Common myeloid progenitor, CD34-positive (primary cell): ENCODE results near the gene PPM1H.
A peak's percentile ranks its signal among the peaks of the same experiment; 100 is the strongest.

ENCODE experiments used
- CTCF ChIA-PET: fragments of 350-600 bp; sonication (Branson Sonifier 250); formaldehyde crosslinking; loops from one replicate; lab custom pipeline; 2021; ENCODE audit warnings: antibody characterized with exemption; lab: Charles Lee
- POLR2A ChIA-PET: fragments of 350-600 bp; sonication (Branson Sonifier 250); formaldehyde crosslinking; loops from one replicate; lab custom pipeline; 2021; ENCODE audit warnings: antibody characterized with exemption; lab: Charles Lee
- DNase-seq, 3 donors: peaks; one replicate each; pipeline versions ENCODE4 v3.0.0 to v3.0.0-alpha.2; 2013
- H3K27ac ChIP-seq, 2 experiments: 1 replicate in 1 of 2; 2 replicates in 1 of 2; pipeline ENCODE4 v1.7.0; 2013; ENCODE audit warnings: inconsistent platforms in 2 of 2, low read length in 2 of 2, mild to moderate bottlenecking in 2 of 2, low read depth in 1 of 2, moderate library complexity in 1 of 2; ENCODE audit not compliant: severe bottlenecking in 2 of 2, insufficient read depth in 1 of 2, poor library complexity in 1 of 2
- H3K27me3 ChIP-seq, 5 experiments: replicated peaks in 2 of 5; 1 replicate in 3 of 5; 2 replicates in 2 of 5; pipeline versions ENCODE4 v1.6.1 to v1.7.0; 2013; ENCODE audit warnings: low read length in 4 of 5, mild to moderate bottlenecking in 2 of 5, moderate library complexity in 2 of 5, inconsistent platforms in 1 of 5; ENCODE audit not compliant: insufficient read depth in 5 of 5, control insufficient read depth in 4 of 5
- H3K36me3 ChIP-seq, 4 experiments: 1 replicate in 2 of 4; 2 replicates in 2 of 4; pipeline versions ENCODE4 v1.6.1 to v1.7.0; 2013; ENCODE audit warnings: low read length in 3 of 4, control low read depth in 1 of 4, mild to moderate bottlenecking in 1 of 4; ENCODE audit not compliant: control insufficient read depth in 4 of 4, insufficient read depth in 4 of 4
- H3K4me1 ChIP-seq, 4 experiments: 1 replicate in 3 of 4; 2 replicates in 1 of 4; pipeline versions ENCODE4 v1.6.1 to v1.7.1; 2013; ENCODE audit warnings: low read length in 3 of 4, mild to moderate bottlenecking in 3 of 4, control low read depth in 1 of 4, inconsistent platforms in 1 of 4, moderate library complexity in 1 of 4; ENCODE audit not compliant: control insufficient read depth in 4 of 4, insufficient read depth in 4 of 4; ENCODE audit errors: control extremely low read depth in 1 of 4
- H3K4me3 ChIP-seq, 7 experiments: 1 replicate in 4 of 7; 2 replicates in 3 of 7; pipeline versions ENCODE4 v1.5.1 to v1.7.0; 2013; ENCODE audit warnings: mild to moderate bottlenecking in 7 of 7, low read length in 6 of 7, moderate library complexity in 6 of 7, inconsistent platforms in 2 of 7, low read depth in 2 of 7, control low read depth in 1 of 7; ENCODE audit not compliant: insufficient read depth in 4 of 7, control insufficient read depth in 1 of 7; ENCODE audit errors: extremely low read depth in 1 of 7
- H3K9me3 ChIP-seq, 5 experiments: 1 replicate in 4 of 5; 2 replicates in 1 of 5; pipeline versions ENCODE4 v1.6.1 to v1.7.1; 2013; ENCODE audit warnings: low read length in 4 of 5, mild to moderate bottlenecking in 2 of 5, inconsistent platforms in 1 of 5, low read depth in 1 of 5, moderate library complexity in 1 of 5; ENCODE audit not compliant: control insufficient read depth in 4 of 5, insufficient read depth in 2 of 5; ENCODE audit errors: control extremely low read depth in 1 of 5
- WGBS: methylation state at CpG from one replicate; pipeline ENCODE4 v1.1.5; 2013; ENCODE audit not compliant: insufficient coverage; 5-methylcytosine and 5-hydroxymethylcytosine counted together

PPM1H gene

GRCh38 chr12:62604373-62604772 lies 330.6 kb downstream of the PPM1H start:
- Histone ChIP-seq H3K4me1 (peaks cover 18 to 34% (median 22%) of the 10 kb centered on the region in 4 experiments), H3K36me3 (peaks cover 0 to 2% (median 0%) of the 10 kb centered on the region in 4 experiments), H3K4me3 (peak overlapping the region in 6 of 7 experiments; percentile 88 to 94 (median 92)), H3K27ac (peak overlapping the region in 1 of 2 experiments; percentile 99), H3K9me3 (no peaks in the 10 kb centered on the region), H3K27me3 (no peaks in the 10 kb centered on the region)
- CTCF ChIA-PET: interaction anchor here (1.0 to 2.8 kb wide), 2 partner anchors 11 to 191 kb away, joined by 3 to 23 read pairs; no protein-coding TSS in a partner anchor
- WGBS: no CpG with 5 or more reads among the region's 1 CpG
- DNase-seq: peak in 1 of 3 donors; percentile 10
- POLR2A ChIA-PET: interaction anchor here (0.7 to 1.6 kb wide), 2 partner anchors 38 to 307 kb away, joined by 4 to 5 read pairs; no protein-coding TSS in a partner anchor

GRCh38 chr12:62603811-62604098 lies 331.2 kb downstream of the PPM1H start:
- Histone ChIP-seq H3K4me1 (peaks cover 18 to 35% (median 22%) of the 10 kb centered on the region in 4 experiments), H3K27me3 (no peaks in the 10 kb centered on the region), H3K4me3 (peak overlapping the region; percentile 77 to 94 (median 92)), H3K9me3 (no peaks in the 10 kb centered on the region), H3K36me3 (peaks cover 0 to 2% (median 0%) of the 10 kb centered on the region in 4 experiments), H3K27ac (peak overlapping the region; percentile 99)
- 0% methylated on average over 10 of the region's 14 CpGs for WGBS
- CTCF ChIA-PET: interaction anchor here (0.5 to 2.8 kb wide), 4 partner anchors 12 to 475 kb away, joined by 3 to 23 read pairs (median 4); no protein-coding TSS in a partner anchor
- POLR2A ChIA-PET: interaction anchor here (0.7 to 1.6 kb wide), 4 partner anchors 11 to 308 kb away, joined by 4 to 6 read pairs (median 6); no protein-coding TSS in a partner anchor
- DNase-seq: no peak

GRCh38 chr12:62603061-62603810 lies 331.7 kb downstream of the PPM1H start:
- Histone ChIP-seq H3K27me3 (no peaks in the 10 kb centered on the region), H3K4me3 (peak overlapping the region; percentile 77 to 94 (median 92)), H3K36me3 (peaks cover 0 to 2% (median 0%) of the 10 kb centered on the region in 4 experiments), H3K27ac (peak overlapping the region; percentile 99), H3K4me1 (peaks cover 18 to 35% (median 22%) of the 10 kb centered on the region in 4 experiments), H3K9me3 (no peaks in the 10 kb centered on the region)
- under 1% methylated on average over 62 of the region's 94 CpGs for WGBS
- DNase-seq: peak; percentile 91 to 95 (median 93)
- POLR2A ChIA-PET: interaction anchor here (0.6 to 1.6 kb wide), 13 partner anchors 9 to 550 kb away, joined by 3 to 6 read pairs (median 5); no protein-coding TSS in a partner anchor
- CTCF ChIA-PET: interaction anchor here (0.5 to 2.8 kb wide), 7 partner anchors 10 to 476 kb away, joined by 3 to 23 read pairs (median 4); no protein-coding TSS in a partner anchor

DNA sequence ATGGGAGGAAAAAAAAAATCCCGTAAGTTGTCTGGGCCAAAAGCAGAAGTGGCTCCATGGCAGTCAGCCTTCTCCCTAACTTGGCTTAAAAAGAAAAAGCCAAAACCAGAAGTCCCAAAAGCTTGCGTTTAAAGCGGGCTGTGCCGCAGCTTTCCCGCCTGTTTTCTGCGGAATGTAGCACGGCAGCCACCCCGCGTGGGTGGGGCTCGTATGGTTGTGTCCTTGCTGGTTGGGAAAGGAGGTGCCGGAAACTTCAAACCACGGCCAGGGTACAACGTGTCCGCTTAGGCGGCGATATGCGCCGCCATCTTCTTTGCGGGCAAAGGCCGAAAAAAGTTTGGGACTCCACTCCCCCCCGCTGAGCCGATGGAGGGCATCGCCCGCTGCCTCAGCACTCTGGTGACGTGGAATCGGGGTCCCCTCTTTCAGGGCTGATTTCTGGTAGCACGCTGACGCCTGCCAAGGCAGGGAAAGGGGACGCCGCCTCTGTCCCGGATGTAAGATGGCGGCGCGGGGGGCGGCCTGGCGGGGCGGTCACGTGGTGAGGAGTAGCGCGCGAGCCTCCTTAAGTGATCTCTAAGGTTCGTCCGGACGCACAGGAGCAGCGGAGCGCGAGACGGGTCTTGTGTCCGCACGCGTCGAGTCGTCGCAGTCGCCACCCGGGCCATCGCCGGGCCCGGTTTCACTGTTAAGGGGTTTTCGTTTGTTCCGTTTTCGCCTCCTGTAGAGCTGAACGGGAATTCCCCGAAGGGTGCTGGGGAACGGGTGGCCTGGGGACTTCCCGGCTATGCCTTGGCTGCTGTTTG lies 332.5 kb downstream of the PPM1H start:
- Histone ChIP-seq H3K36me3 (peaks cover 0 to 2% (median 0%) of the 10 kb centered on the region in 4 experiments), H3K27ac (peak overlapping the region; percentile 99), H3K4me1 (peaks cover 18 to 35% (median 22%) of the 10 kb centered on the region in 4 experiments), H3K9me3 (no peaks in the 10 kb centered on the region), H3K4me3 (peak overlapping the region; percentile 77 to 94 (median 92)), H3K27me3 (no peaks in the 10 kb centered on the region)
- peak; percentile 92 to 96 (median 95) for DNase-seq
- 0% methylated on average over 62 of the region's 66 CpGs for WGBS
- ChIA-PET POLR2A (interaction anchor here (0.6 to 1.6 kb wide), 12 partner anchors 8 to 549 kb away, joined by 3 to 6 read pairs (median 4); no protein-coding TSS in a partner anchor), CTCF (interaction anchor here (0.7 to 2.8 kb wide), 5 partner anchors 9 to 193 kb away, joined by 3 to 23 read pairs (median 4); no protein-coding TSS in a partner anchor)

DNA sequence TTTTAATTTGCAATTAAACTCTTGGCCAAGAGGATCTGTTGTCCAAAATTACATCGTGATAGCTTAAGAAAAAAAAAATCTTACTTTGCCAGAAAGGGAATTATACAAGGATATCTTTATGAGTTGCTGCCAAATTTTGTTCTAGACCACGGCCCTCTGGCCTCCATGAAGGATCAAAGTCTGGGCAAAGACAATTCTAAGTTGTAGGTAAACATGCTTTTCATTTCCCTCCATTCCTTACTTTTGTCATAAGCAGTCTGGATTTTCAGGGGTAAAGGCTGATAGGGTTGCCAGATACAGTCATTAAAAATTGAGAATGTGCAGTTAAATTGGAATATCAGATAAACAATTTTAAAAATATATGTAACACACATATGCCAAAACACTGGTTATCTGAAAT lies 333.2 kb downstream of the PPM1H start:
- 90% methylated on average over 2 of the region's 2 CpGs for WGBS
- no peak for DNase-seq
- Histone ChIP-seq H3K9me3 (no peaks in the 10 kb centered on the region), H3K36me3 (peaks cover 0 to 2% (median 0%) of the 10 kb centered on the region in 4 experiments), H3K27ac (peak overlapping the region; percentile 99), H3K4me3 (peak overlapping the region in 6 of 7 experiments; percentile 88 to 94 (median 92)), H3K27me3 (no peaks in the 10 kb centered on the region), H3K4me1 (peaks cover 18 to 35% (median 22%) of the 10 kb centered on the region in 4 experiments)
- ChIA-PET POLR2A (interaction anchor here (0.6 kb wide), 2 partner anchors 12 to 53 kb away, joined by 3 read pairs; no protein-coding TSS in a partner anchor), CTCF (interaction anchor here (2.8 kb wide), 1 partner anchor 194 kb away, joined by 23 read pairs; no protein-coding TSS in a partner anchor)

- Histone ChIP-seq H3K27ac (no peak overlapping the region), H3K9me3 (no peaks in the 10 kb centered on the region), H3K4me1 (peaks cover 15 to 29% (median 17%) of the 10 kb centered on the region in 4 experiments), H3K36me3 (no peaks in the 10 kb centered on the region), H3K27me3 (no peaks in the 10 kb centered on the region), H3K4me3 (no peak overlapping the region)
- CTCF ChIA-PET: interaction anchor here (0.9 to 1.7 kb wide), 4 partner anchors 13 to 198 kb away, joined by 3 to 5 read pairs (median 4); no protein-coding TSS in a partner anchor
- POLR2A ChIA-PET: no interaction called here
- WGBS: 80% methylated on average over 1 of the region's 5 CpGs
- DNase-seq: peak in 2 of 3 donors; percentile 37 to 56
Observed at GRCh38 chr12:62599854-62600437, 335.0 kb downstream of the PPM1H start.
